ENCODE measurements around the gene TSPAN9.

DNA sequence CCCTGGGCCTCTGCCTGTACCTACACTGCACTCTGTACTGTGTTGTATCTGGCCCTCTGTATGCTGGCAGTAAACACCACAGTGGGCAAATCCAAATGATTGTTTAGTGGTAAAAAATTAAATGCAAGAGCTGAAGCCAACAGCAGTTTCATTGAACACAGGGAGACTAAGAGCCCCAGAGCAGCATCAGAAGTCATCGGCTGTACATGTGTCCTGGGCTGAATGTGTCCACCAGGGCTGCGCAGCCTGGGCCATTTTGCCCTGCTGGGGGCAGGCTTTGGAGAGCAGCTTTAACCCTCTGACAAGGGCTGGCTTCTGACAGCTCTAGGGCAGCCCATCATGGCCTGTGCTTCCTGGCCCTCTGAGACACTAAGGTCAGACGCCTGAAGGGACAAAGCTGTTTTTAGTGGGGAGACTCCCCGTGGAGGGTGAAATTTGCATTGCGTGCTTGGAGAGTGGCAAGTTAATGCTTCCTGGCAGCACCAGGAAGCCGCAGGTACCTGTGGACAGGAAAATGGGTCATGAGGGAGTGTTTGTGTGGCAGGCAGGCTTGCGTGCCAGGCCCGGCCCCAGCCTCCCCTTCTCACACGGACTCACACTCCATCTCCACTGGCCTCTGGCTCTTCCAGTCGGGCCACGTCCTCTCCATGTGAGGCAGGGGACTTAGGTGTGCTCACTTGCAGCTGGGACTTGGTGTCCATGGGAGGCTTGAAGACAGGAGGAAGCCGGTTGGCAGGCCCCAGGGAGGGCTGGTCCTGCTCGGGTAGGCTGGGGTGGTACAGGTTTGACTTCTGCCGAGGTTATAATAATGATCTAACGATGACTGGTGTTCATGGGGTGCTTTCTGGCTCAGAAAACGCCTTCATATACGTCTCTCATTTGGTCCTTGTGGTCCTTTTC, 150.1 kb downstream of the TSPAN9 start:
- TF ChIP-seq POLR2A (IDR thresholded peaks at IDR 0.05) = no peak
- TF ChIP-seq, protein P1, sequence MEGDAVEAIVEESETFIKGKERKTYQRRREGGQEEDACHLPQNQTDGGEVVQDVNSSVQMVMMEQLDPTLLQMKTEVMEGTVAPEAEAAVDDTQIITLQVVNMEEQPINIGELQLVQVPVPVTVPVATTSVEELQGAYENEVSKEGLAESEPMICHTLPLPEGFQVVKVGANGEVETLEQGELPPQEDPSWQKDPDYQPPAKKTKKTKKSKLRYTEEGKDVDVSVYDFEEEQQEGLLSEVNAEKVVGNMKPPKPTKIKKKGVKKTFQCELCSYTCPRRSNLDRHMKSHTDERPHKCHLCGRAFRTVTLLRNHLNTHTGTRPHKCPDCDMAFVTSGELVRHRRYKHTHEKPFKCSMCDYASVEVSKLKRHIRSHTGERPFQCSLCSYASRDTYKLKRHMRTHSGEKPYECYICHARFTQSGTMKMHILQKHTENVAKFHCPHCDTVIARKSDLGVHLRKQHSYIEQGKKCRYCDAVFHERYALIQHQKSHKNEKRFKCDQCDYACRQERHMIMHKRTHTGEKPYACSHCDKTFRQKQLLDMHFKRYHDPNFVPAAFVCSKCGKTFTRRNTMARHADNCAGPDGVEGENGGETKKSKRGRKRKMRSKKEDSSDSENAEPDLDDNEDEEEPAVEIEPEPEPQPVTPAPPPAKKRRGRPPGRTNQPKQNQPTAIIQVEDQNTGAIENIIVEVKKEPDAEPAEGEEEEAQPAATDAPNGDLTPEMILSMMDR (IDR thresholded peaks at IDR 0.05) = no peak

Data from testis (tissue), 2 donors.